GM12864 (cell line): ENCODE measurements around the gene AGRN.
A peak's percentile ranks its signal among the peaks of the same experiment; 100 is the strongest.

Experiments
- DNase-seq: peaks from one replicate; pipeline ENCODE4 v3.0.0-alpha.2; 2011; ENCODE audit warnings: low read depth
- H3K4me3 ChIP-seq: 2 replicates; pipeline ENCODE4 v1.5.1; 2011; ENCODE audit warnings: mild to moderate bottlenecking, low read depth, low read length, control low read depth
- CTCF ChIP-seq: IDR thresholded peaks from 2 replicates; pipeline ENCODE4 v1.5.1; 2011; ENCODE audit warnings: low read depth, mild to moderate bottlenecking, moderate library complexity, low read length, control low read depth, inconsistent platforms; ENCODE audit errors: missing control alignments

Gene AGRN

DNA sequence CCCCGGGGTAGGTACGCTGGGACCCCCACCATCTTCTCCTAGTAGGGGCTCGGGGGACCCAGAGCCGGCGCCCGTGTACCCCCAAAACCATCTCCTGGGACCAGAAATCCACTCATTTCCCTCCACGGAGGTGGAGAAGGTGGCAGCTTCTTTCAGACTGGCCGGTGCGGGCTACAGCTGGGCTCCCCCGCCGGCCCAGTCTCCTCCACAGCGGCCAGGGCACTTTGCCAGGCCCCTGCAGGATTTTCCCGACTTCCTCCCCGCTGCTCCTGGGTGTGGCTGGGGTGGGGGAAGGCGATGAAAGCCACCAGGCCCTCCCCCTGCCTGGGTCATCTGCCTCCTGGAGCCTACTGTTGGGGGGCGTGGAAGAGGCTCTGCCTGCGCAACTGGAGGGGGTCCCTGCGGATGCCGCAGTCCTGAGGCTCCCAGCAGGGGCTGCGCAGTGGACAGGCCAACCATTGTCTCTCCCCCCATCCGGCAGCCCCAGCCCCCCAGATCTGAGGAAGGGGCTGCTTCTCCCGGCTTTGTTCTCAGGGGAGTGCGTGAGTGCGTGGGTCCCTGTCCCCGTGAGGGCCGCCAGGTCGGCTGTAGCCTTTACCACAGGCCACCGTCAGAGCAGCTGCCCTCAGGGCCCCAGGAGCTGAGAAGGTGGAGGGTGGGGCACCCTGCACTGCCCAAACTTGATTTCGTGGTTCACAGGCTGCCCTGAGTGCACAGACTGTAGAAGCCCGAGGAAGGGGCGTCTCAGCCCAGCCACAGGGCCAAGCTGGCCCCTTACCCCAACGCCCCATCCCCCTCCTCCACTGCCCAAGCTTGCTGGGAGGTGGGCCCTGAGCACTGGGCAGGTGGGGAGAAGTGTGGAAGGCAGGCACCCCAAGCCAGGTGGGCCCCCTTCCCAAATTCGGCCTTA, 1.3 kb downstream of the AGRN start:
- peak overlapping the region; percentile 30 for H3K4me3 ChIP-seq
- no peak for TF ChIP-seq CTCF
- no peak for DNase-seq

DNA sequence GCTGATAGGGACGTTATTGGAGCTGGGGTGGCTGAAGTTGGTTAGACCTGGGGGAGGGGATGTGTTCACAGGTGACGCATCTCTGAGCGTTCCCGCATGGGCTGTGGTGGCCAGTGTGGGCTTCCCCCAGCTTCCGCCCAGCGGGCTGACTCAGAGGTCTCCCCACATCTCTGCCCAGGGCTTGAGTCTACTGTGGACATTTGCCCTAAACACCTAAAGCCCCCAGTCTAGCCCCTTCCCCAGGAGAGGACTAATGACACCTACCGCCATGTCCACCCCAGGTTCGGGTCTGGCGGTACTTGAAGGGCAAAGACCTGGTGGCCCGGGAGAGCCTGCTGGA, 2.0 kb downstream of the AGRN start:
- no peak overlapping the region for H3K4me3 ChIP-seq
- no peak for TF ChIP-seq CTCF
- DNase-seq, result no peak

GRCh38 chr1:1022302-1023009, 2.5 kb downstream of the AGRN start:
- no peak overlapping the region for H3K4me3 ChIP-seq
- no peak for DNase-seq
- no peak for TF ChIP-seq CTCF

DNA sequence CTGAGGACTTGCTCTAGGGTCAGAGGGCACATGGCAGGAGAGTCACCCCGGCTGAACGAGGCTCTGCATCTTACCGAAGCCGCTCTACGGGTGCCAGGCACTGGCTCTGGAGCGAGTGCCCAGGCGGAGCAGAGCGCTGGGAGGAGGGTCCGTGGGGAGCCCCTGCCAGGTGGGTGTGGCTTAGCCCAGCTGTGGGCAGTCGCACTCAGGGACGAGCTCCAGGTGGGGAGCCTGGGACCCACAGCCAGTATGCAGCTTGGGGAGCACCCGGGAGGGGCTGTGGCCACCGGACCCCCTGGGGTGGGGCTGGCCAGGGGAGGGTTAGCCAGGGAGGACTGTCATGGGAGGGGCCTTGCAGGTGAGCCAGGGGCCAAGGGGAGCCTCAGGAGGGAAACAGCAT, 3.8 kb downstream of the AGRN start:
- DNase-seq, result no peak
- no peak overlapping the region for H3K4me3 ChIP-seq
- no peak for TF ChIP-seq CTCF

GRCh38 chr1:1024149-1024770, 4.3 kb downstream of the AGRN start:
- no peak for TF ChIP-seq CTCF
- DNase-seq, result no peak
- no peak overlapping the region for H3K4me3 ChIP-seq

DNA sequence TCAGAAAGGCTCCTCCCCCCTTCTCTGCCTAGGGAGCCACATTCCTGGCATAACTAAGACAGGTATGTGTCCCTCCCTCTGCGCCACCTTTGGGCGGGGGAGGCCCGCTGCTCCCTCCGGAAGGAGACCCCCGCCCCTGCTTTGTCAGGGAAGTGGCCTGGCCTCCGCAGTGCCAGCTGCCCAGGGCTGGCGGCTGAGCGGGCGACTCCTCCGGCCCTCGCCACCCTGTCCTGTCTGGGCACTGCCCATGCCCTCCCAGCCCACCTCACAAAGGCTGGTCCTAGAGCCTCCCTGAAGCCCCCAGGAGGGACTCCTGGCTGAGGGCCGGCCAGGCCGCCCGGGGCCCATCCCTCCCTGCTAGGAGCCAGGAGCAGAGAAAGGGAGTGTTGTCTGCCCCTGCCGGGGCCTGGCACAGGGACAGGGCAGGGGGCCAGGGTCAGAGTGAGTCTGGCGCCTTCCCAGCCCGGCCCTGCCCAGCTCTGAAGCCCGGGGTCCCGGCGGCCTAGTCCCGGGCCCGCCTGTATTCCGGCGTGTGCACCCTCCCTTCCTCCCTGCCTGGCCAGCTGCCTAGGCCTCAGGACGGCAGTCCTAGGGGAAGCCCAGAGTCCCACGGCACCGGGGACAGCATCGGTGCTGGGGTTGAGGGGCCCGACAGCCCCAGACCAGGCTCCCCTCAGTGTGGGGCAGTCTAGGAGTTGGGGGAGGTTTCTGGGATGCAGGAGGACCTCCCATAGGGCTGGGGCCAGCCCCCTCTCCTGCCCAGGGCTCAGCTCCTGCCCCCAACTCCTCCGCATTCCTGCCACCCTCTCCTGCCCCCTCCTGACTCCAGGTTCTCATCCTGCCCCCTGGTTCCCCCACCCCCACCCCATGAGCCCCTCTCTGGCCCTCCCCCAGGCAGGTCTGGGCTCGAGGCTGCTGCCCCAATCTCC, 5.1 kb downstream of the AGRN start:
- no peak for TF ChIP-seq CTCF
- no peak for DNase-seq
- no peak overlapping the region for H3K4me3 ChIP-seq
